Right ventricle myocardium superior (tissue), 1 donor: ENCODE results near the gene INPP5A. TPM values are rescaled to one million over a fixed set of nuclear protein-coding genes. Genes with fewer than 3 reads are reported as not detected.

Experiments used
- ATAC-seq: fragments of 200-7000 bp; cut with Tn5 transposase; one replicate; pipeline ENCODE4 v1.9.1; 2020; ENCODE audit warnings: mild to moderate bottlenecking; ENCODE audit not compliant: poor library complexity
- DNase-seq: peaks from one replicate; pipeline ENCODE4 v3.0.0-alpha.2; 2020
- intact Hi-C: fragments of 100-400 bp; cut with DNase I; formaldehyde crosslinking; loops from one replicate; pipeline ENCODE4 v1.11.2; 2022
- total RNA-seq: library from RNA; stranded (reverse); fragmentation: NEBNext Ultra II Directional; extraction: Animal tissue kit (Norgen Biotek cat#: 25700); gene quantifications from one replicate; pipeline ENCODE4 v1.2.1, GENCODE V29; 2021
- donor health status: DM: no; HTN: yes; CAD: no; lungs with severe emphysema.

The INPP5A gene
- total RNA-seq, 1 donor from 2014 or later, result 99.1 TPM

DNA sequence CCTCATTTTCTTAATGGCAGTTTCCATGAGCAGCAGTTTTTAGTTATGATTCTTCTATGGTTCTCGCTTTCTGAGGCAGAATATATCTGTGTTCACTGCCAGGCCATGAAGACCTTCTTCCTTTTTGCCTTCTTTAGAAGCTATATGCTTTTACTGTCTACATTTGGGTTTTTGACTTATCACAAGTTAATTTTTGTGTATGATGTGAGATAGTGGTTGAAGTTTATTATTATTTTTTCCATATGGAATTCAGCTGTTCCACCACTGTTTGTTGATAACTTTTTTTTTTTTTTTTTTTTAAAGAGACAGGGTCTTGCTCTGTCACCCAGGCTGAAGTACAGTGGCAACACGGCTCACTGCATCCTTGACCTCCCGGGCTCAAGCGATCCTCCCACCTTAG lies 44.5 kb downstream of the INPP5A start:
- DNase-seq (no peak), ATAC-seq (no peak)
- intact Hi-C loops, result no loop called here

DNA sequence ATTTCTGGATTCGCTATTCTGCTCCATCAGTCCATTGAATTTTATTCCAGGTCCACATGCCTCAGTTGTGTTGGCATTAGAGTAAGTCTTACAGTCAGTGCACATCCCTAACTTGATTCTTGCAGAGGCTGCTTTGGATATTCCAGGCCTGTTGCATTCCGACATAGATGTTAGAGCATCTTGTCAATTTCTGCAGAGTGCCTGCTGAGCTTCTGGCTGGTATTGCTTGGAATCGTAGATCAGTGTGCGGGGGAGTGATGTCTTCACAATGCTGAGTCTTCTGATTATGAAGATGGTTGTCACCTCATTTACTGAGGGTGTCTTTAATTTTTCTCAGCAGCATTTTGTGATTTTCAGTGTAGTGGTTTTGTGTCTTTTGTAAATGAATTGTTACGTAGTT lies 45.2 kb downstream of the INPP5A start:
- no peak for ATAC-seq
- intact Hi-C loops, result no loop called here
- no peak for DNase-seq

DNA sequence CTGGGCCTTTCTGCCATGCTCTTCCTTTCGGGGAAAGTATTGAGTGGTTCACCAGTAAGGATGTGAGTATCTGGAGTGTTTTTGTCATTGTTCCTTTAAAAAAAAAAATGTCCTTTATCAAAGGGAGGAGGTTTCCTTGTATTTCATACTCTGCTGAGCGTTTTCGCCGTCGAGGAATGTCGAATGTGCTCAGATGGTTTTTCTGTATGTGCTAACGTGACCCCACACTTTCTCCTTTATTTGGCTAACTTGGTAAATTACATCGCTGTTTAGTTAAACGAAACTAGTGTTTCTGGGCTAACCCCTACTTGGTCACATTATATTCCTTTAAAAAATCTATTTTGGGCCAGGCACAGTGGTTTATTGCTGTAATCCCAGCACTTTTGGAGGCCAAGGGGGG lies 45.9 kb downstream of the INPP5A start:
- DNase-seq (no peak), ATAC-seq (no peak)
- intact Hi-C loops, result no loop called here

- DNase-seq (no peak), ATAC-seq (no peak)
- intact Hi-C loops, result no loop called here
These were observed 46.5 kb downstream of the INPP5A start for GRCh38 chr10:132584081-132584480.

GRCh38 chr10:132585732-132586722 lies 48.4 kb downstream of the INPP5A start:
- DNase-seq, result no peak
- intact Hi-C loops, result loop anchor here (5.0 kb wide), 1 partner anchor 46 kb away; no protein-coding TSS in a partner anchor
- ATAC-seq, result peak; percentile 11

- ATAC-seq, result no peak
- intact Hi-C loops, result loop anchor here (5.0 kb wide), 1 partner anchor 46 kb away; no protein-coding TSS in a partner anchor
- DNase-seq, result no peak
These were observed 49.2 kb downstream of the INPP5A start for GRCh38 chr10:132586739-132587138.

DNA sequence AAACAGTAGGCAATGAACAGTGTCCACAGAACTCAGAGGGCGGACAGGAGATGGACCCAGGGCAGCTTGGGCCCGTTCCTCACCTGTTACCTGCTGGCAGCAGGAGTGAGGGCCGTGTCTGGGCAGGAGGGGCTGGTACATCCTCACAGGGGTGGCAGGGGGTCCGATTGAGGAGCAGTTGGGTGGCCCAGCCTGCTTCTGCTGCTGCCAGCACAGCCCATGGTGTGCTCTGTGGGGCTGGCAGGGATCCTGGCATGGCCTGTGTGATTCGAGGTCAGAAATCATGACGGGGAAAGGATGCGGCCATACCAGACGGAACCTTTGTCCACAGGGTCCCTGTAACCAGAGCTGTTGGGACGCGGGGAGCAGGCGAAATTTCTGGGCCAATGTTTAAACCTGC lies 49.6 kb downstream of the INPP5A start:
- ATAC-seq (no peak), DNase-seq (no peak)
- intact Hi-C loops, result loop anchor here (5.0 kb wide), 1 partner anchor 45 kb away; no protein-coding TSS in a partner anchor

- ATAC-seq, result peak; percentile 44
- no peak for DNase-seq
- intact Hi-C loops, result loop anchor here (5.0 kb wide), 1 partner anchor 44 kb away; no protein-coding TSS in a partner anchor
These were observed 50.9 kb downstream of the INPP5A start for GRCh38 chr10:132588301-132589013.

GRCh38 chr10:132589015-132589414 lies 51.4 kb downstream of the INPP5A start:
- DNase-seq (no peak), ATAC-seq (no peak)
- intact Hi-C loops, result loop anchor here (5.0 kb wide), 1 partner anchor 43 kb away; no protein-coding TSS in a partner anchor

DNA sequence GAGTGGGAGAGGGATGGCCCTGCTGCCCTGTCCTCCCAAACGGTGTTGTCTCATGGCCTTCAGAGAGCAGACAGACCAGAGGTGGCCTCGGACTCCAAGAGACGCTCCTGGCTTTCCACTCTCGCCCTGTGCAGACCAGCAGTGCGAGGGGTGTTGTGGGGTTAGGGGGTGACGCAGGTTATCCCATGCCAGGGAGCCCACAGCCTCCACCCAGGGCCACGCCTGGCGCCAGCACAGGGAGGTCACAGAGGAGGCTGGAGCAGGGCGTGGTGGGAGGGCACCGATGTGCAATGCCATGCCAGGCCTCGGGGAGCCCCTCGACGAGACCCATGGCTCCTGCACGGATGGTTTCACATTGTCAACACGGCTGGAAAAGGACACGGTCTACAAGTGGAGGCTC lies 52.1 kb downstream of the INPP5A start:
- intact Hi-C loops, result loop anchor here (5.0 kb wide), 1 partner anchor 43 kb away; no protein-coding TSS in a partner anchor

GRCh38 chr10:132590094-132590751 lies 52.6 kb downstream of the INPP5A start:
- ATAC-seq (no peak), DNase-seq (no peak)
- intact Hi-C loops, result no loop called here

More for the DNA sequence above, 52.1 kb downstream of the INPP5A start:
- ATAC-seq (no peak), DNase-seq (no peak)

- ATAC-seq (no peak), DNase-seq (no peak)
- intact Hi-C loops, result no loop called here
These were observed 53.1 kb downstream of the INPP5A start for GRCh38 chr10:132590752-132591121.

- DNase-seq (no peak), ATAC-seq (peak; percentile 72)
- intact Hi-C loops, result no loop called here
These were observed 53.8 kb downstream of the INPP5A start for GRCh38 chr10:132591166-132591971.

DNA sequence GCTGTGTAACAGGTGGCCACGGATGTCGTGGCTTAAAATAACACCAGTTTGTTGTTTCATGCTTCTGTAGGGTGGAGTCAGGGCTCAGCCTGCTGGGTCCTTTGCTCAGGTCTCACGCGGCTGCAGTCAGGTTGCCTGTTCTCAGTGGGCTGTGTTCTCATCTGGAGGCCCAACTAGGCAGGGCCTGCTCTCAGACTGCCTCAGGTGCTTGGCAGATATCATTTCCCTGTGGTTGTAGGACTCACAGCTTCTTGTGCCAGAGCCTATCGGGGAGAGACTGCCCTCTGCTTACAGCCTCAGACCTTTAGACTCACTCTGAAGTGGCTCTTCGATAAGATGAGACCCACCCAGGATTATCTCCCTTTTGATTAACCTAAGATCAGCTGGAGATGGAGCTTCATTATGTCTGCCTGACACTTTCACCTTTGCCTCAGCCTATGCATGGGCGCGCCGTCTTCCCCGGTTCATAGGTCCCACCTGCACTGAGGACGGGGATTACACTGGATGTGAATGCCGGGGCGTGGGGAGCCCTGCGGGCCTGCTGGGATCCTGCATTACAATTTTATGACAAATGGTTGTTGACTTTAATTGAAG lies 55.3 kb downstream of the INPP5A start:
- ATAC-seq (no peak), DNase-seq (no peak)
- intact Hi-C loops, result no loop called here

- DNase-seq (no peak), ATAC-seq (no peak)
- intact Hi-C loops, result no loop called here
These were observed 55.8 kb downstream of the INPP5A start for GRCh38 chr10:132593389-132593788.

GRCh38 chr10:132593900-132594876 lies 56.6 kb downstream of the INPP5A start:
- ATAC-seq (no peak), DNase-seq (no peak)
- intact Hi-C loops, result no loop called here

GRCh38 chr10:132595021-132595420 lies 57.4 kb downstream of the INPP5A start:
- no peak for ATAC-seq
- no peak for DNase-seq
- intact Hi-C loops, result no loop called here
